Endothelial cell of umbilical vein (primary cell): ENCODE data around the gene GTPBP10. TPM values are rescaled to one million over a fixed set of nuclear protein-coding genes. Genes with fewer than 3 reads are reported as not detected.

Experiments
- BruUV-seq: library from RNA; stranded (reverse); fragments of 400-500 nt; replicated peaks from 2 replicates; lab custom pipeline; 2021; lab: Mats Ljungman, UMichigan
- CTCF ChIA-PET: fragments of 300-600, 350-600 bp; sonication (Branson Sonifier 250); formaldehyde crosslinking; loops from one replicate; lab custom pipeline; 2021; ENCODE audit warnings: antibody characterized with exemption, inconsistent platforms; lab: Charles Lee
- POLR2A ChIA-PET: fragments of 300-600, 350-600 bp; sonication (Branson Sonifier 250); formaldehyde crosslinking; loops from one replicate; lab custom pipeline; 2021; ENCODE audit warnings: antibody characterized with exemption, inconsistent platforms; lab: Charles Lee
- DNase-seq: peaks from one replicate; pipeline ENCODE4 v3.0.0-alpha.2; 2011; ENCODE audit warnings: low read depth, low spot score
- FAIRE-seq: peaks from 2 replicates; lab custom pipeline; 2011; peaks lifted over from hg19 to GRCh38; lab: Jason Lieb, UNC
- H2AFZ ChIP-seq: 2 replicates; pipeline ENCODE4 v1.6.0; 2012; ENCODE audit warnings: low read depth, low read length, control low read depth, inconsistent platforms
- H3K27ac ChIP-seq: 2 replicates; pipeline ENCODE4 v1.5.1; 2011; ENCODE audit warnings: low read depth, mild to moderate bottlenecking, control low read depth, low read length, moderate library complexity; ENCODE audit not compliant: insufficient read depth
- H3K27me3 ChIP-seq, 2 experiments: 2 replicates each; pipeline versions ENCODE4 v1.6.0 to v1.6.1; 2011; ENCODE audit warnings: low read length in 2 of 2, mixed read lengths in 1 of 2; ENCODE audit not compliant: control insufficient read depth in 2 of 2, insufficient read depth in 2 of 2
- H3K36me3 ChIP-seq, 2 experiments: 2 replicates in 1 of 2; 3 replicates in 1 of 2; pipeline ENCODE4 v1.5.1; 2011; ENCODE audit warnings: low read length in 2 of 2, mild to moderate bottlenecking in 1 of 2, moderate library complexity in 1 of 2; ENCODE audit not compliant: control insufficient read depth in 2 of 2, insufficient read depth in 2 of 2; ENCODE audit errors: extremely low read depth in 1 of 2
- H3K4me1 ChIP-seq: 3 replicates; pipeline ENCODE4 v1.5.1; 2011; ENCODE audit warnings: mild to moderate bottlenecking, low read length; ENCODE audit not compliant: control insufficient read depth, insufficient read depth; ENCODE audit errors: extremely low read depth
- H3K4me2 ChIP-seq: 2 replicates; pipeline ENCODE4 v1.6.1; 2011; ENCODE audit warnings: low read length, control low read depth, mixed read lengths; ENCODE audit not compliant: insufficient read depth
- H3K4me3 ChIP-seq, 3 experiments: fragments of 200-600 bp in 1 of 3; sonication (generic), shearing (Covaris generic) in 1 of 3; replicated peaks in 1 of 3; 2 replicates each; pipeline ENCODE4 v1.5.1; 2011 to 2016; ENCODE audit warnings: control low read depth in 3 of 3, low read length in 3 of 3, mild to moderate bottlenecking in 2 of 3, inconsistent platforms in 1 of 3, low read depth in 1 of 3, moderate library complexity in 1 of 3; ENCODE audit not compliant: insufficient read depth in 1 of 3
- H3K79me2 ChIP-seq: 2 replicates; pipeline ENCODE4 v1.6.0; 2012; ENCODE audit warnings: low read length, inconsistent platforms; ENCODE audit not compliant: control insufficient read depth, insufficient read depth
- H3K9ac ChIP-seq: replicated peaks from 2 replicates; pipeline ENCODE3; 2011; ENCODE audit warnings: low read length, control low read depth; ENCODE audit not compliant: insufficient read depth; ENCODE audit errors: extremely low read depth
- H3K9me1 ChIP-seq: replicated peaks from 3 replicates; pipeline ENCODE4 v1.6.0; 2011; ENCODE audit warnings: mild to moderate bottlenecking, low read length; ENCODE audit not compliant: control insufficient read depth, insufficient read depth; ENCODE audit errors: extremely low read depth
- H3K9me3 ChIP-seq: replicated peaks from 2 replicates; pipeline ENCODE4 v1.5.1; 2012; ENCODE audit warnings: low read length, inconsistent platforms; ENCODE audit not compliant: control insufficient read depth, insufficient read depth
- H4K20me1 ChIP-seq: replicated peaks from 2 replicates; pipeline ENCODE3; 2011; ENCODE audit warnings: mild to moderate bottlenecking, low read length; ENCODE audit not compliant: control insufficient read depth, insufficient read depth; ENCODE audit errors: extremely low read depth
- EZH2 ChIP-seq: IDR thresholded peaks from 2 replicates; pipeline ENCODE4 v1.6.1; 2012; ENCODE audit warnings: borderline replicate concordance, low read depth, mild to moderate bottlenecking, moderate library complexity, low read length, inconsistent platforms; ENCODE audit not compliant: severe bottlenecking
- FOS ChIP-seq: IDR thresholded peaks from 2 replicates; pipeline ENCODE4 v1.6.1; 2011; ENCODE audit warnings: mild to moderate bottlenecking, low read length, moderate library complexity, borderline replicate concordance; ENCODE audit not compliant: insufficient read depth
- JUN ChIP-seq: IDR thresholded peaks from 2 replicates; pipeline ENCODE4 v1.6.1; 2011; ENCODE audit warnings: borderline replicate concordance, low read depth; ENCODE audit not compliant: insufficient read length, insufficient read depth
- MYC ChIP-seq: IDR thresholded peaks from one replicate; pipeline ENCODE4 v1.6.1; 2011; ENCODE audit warnings: mild to moderate bottlenecking, low read depth, low read length
- POLR2A ChIP-seq: IDR thresholded peaks from 2 replicates; pipeline ENCODE4 v1.6.1; 2012; ENCODE audit warnings: low read depth, mild to moderate bottlenecking, control low read depth, low read length
- dilution Hi-C: fragments of 300-500 bp; cut with MboI; formaldehyde crosslinking; loops from one replicate; pipeline ENCODE4 v1.15.0; 2019; ENCODE audit warnings: low sequenced_read_pairs; ENCODE audit not compliant: extremely low pct_ligation_motif_present
- intact Hi-C: fragments of 100-400 bp; cut with micrococcal nuclease; formaldehyde crosslinking; loops from one replicate; pipeline ENCODE4 v1.10.0; 2022
- polyA plus RNA-seq, 4 experiments: library from polyadenylated mRNA; depleted of rRNA in 3 of 4; stranded (reverse) in 3 of 4; unstranded in 1 of 4; fragments of >200 nt; gene quantifications; 2 replicates each; pipeline versions ENCODE4 v1.2.1 to v1.2.3, GENCODE V29; 2011 to 2012; ENCODE audit warnings: missing spikeins in 1 of 4
- total RNA-seq: library from RNA; stranded (reverse); gene quantifications from 2 replicates; pipeline ENCODE4 v1.2.3, GENCODE V29; 2021
- TF ChIP-seq, protein P1 (sequence below), 2 donors: IDR thresholded peaks; 1 replicate in 1 of 2; 2 replicates in 1 of 2; pipeline ENCODE4 v1.5.1; 2011; ENCODE audit warnings: low read length in 2 of 2, mild to moderate bottlenecking in 2 of 2, moderate library complexity in 2 of 2, control low read depth in 1 of 2, inconsistent platforms in 1 of 2, low read depth in 1 of 2; ENCODE audit not compliant: insufficient read depth in 1 of 2; ENCODE audit errors: extremely low read depth in 1 of 2
- TF ChIP-seq, protein P2 (sequence below): IDR thresholded peaks from 2 replicates; pipeline ENCODE4 v1.6.1; 2011; ENCODE audit not compliant: insufficient read depth, insufficient read length

The GTPBP10 gene
- total and polyA plus RNA-seq, 2 donors (not counting 3 experiments of a cell fraction or from before 2014, with no cell fraction given), result 3.5 to 16.7 TPM

DNA sequence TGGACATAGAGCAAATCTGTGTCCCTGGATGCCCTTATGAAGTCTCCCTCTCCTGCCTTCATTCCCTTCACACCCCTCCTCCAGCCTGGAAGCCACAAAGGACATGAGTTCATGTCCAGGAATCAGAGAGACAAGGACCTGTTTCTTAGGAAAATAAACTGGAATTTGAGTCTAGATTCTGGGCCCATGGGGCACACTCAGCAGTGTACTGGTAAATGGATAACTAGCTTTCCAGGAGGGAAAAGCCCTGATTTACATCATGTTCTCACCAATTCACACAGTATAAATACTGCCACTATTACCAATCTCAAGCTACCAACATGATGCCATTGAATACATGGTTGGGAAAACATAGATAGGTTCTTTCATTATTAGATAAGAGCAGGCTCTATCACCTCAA is 35.3 kb upstream of the GTPBP10 start:
- H3K36me3 ChIP-seq, result no peaks in the 10 kb centered on the region
- CTCF ChIA-PET, result interaction anchor here (0.6 to 10.5 kb wide), 5 partner anchors 13 to 118 kb away, joined by 3 to 248 read pairs (median 4); no protein-coding TSS in a partner anchor
- no peaks in the 10 kb centered on the region for H3K9me3 ChIP-seq
- dilution Hi-C loops, result no loop called here
- peaks cover 3 to 7% of the 10 kb centered on the region in 2 experiments for H3K27me3 ChIP-seq
- FAIRE-seq (no peak), DNase-seq (no peak)
- H3K9ac ChIP-seq, result no peak overlapping the region
- no peaks in the 10 kb centered on the region for H3K9me1 ChIP-seq
- intact Hi-C loops, result no loop called here
- no peaks in the 10 kb centered on the region for H3K79me2 ChIP-seq
- H2AFZ ChIP-seq, result no peak overlapping the region
- TF ChIP-seq POLR2A, result no peak
- TF ChIP-seq EZH2, result no peak
- TF ChIP-seq FOS, result no peak
- TF ChIP-seq, protein P1, sequence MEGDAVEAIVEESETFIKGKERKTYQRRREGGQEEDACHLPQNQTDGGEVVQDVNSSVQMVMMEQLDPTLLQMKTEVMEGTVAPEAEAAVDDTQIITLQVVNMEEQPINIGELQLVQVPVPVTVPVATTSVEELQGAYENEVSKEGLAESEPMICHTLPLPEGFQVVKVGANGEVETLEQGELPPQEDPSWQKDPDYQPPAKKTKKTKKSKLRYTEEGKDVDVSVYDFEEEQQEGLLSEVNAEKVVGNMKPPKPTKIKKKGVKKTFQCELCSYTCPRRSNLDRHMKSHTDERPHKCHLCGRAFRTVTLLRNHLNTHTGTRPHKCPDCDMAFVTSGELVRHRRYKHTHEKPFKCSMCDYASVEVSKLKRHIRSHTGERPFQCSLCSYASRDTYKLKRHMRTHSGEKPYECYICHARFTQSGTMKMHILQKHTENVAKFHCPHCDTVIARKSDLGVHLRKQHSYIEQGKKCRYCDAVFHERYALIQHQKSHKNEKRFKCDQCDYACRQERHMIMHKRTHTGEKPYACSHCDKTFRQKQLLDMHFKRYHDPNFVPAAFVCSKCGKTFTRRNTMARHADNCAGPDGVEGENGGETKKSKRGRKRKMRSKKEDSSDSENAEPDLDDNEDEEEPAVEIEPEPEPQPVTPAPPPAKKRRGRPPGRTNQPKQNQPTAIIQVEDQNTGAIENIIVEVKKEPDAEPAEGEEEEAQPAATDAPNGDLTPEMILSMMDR (IDR thresholded peaks at IDR 0.05; ENCODE audit: extremely low read depth in 1 of 2, insufficient read depth in 1 of 2, low read depth in 1 of 2, low read length in 2 of 2), result no peak
- TF ChIP-seq JUN, result no peak
- TF ChIP-seq, protein P2, sequence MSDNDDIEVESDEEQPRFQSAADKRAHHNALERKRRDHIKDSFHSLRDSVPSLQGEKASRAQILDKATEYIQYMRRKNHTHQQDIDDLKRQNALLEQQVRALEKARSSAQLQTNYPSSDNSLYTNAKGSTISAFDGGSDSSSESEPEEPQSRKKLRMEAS, result no peak
- TF ChIP-seq MYC, result no peak
- no peak overlapping the region for H3K4me3 ChIP-seq
- H3K27ac ChIP-seq, result no peak overlapping the region
- POLR2A ChIA-PET, result no interaction called here
- H3K4me2 ChIP-seq, result no peak overlapping the region
- no TSS peak for BruUV-seq
- no peaks in the 10 kb centered on the region for H4K20me1 ChIP-seq
- H3K4me1 ChIP-seq, result no peaks in the 10 kb centered on the region
